ENCODE measurements around the gene HSPB3. TPM values are rescaled to one million over a fixed set of nuclear protein-coding genes. Genes with fewer than 3 reads are reported as not detected.

The HSPB3 gene
- total and polyA plus RNA-seq, 2 of the 8 experiments (the other 6 are each of a cell fraction or from before 2014, with no cell fraction given) = not detected

DNA sequence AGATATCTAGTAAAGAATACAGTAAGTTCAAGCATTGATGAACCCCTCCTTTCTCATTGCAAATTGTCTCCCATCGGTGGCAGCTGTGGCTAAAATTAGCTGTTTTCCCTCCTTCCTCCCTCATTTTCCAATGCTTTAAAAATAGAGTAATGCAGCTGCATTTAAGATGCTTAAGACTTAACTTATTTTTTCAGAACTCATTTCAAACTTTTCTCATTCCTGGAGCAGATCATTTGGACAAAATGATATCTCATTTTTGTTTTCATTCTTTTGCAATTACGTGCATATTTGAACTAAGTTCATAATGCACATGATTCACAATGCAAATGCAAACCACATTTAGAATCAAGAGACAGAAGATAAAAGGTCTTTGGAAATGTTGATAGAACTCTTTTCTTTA is 14.6 kb downstream of the HSPB3 start (continued):
- TF ChIP-seq RAD21 (IDR thresholded peaks at IDR 0.05 in 1 of 2, conservative IDR thresholded peaks at IDR 0.05 in 1 of 2; ENCODE audit: low read depth in 2 of 2, low read length in 2 of 2) = no peak
- TF ChIP-seq CREB1 (IDR thresholded peaks at IDR 0.05) = no peak

All from H1 (cell line).